ENCODE measurements around the gene KRT73.

Gene KRT73

GRCh38 chr12:52591521-52591920, 26.8 kb downstream of the KRT73 start:
- DNase-seq (ENCODE audit: low read depth, low spot score): no peak
- no peak for TF ChIP-seq CTCF (IDR thresholded peaks at IDR 0.05; ENCODE audit: insufficient read depth, low read length, missing control alignments)
- POLR2A ChIA-PET: no interaction called here
- H3K4me3 ChIP-seq (ENCODE audit: low read depth, low read length): no peak overlapping the region
- CTCF ChIA-PET: interaction anchor here (1.3 to 23.1 kb wide), 3 partner anchors 9 to 390 kb away, joined by 3 to 951 read pairs (median 18); no protein-coding TSS in a partner anchor

- CTCF ChIA-PET: interaction anchor here (1.0 to 23.1 kb wide), 2 partner anchors 218 to 284 kb away, joined by 4 to 951 read pairs; no protein-coding TSS in a partner anchor
- H3K4me3 ChIP-seq (ENCODE audit: low read depth, low read length): no peak overlapping the region
- DNase-seq (ENCODE audit: low read depth, low spot score): no peak
- no peak for TF ChIP-seq CTCF (IDR thresholded peaks at IDR 0.05; ENCODE audit: insufficient read depth, low read length, missing control alignments)
- POLR2A ChIA-PET: no interaction called here
Observed at GRCh38 chr12:52590021-52590420, 28.3 kb downstream of the KRT73 start.

- ChIA-PET POLR2A (no interaction called here), CTCF (interaction anchor here (1.4 to 23.1 kb wide), 3 partner anchors 9 to 287 kb away, joined by 4 to 951 read pairs (median 5); no protein-coding TSS in a partner anchor)
- no peak overlapping the region for H3K4me3 ChIP-seq (ENCODE audit: low read depth, low read length)
- no peak for DNase-seq (ENCODE audit: low read depth, low spot score)
- TF ChIP-seq CTCF (IDR thresholded peaks at IDR 0.05; ENCODE audit: insufficient read depth, low read length, missing control alignments): no peak
Observed at GRCh38 chr12:52587563-52587962, 30.8 kb downstream of the KRT73 start.

- ChIA-PET POLR2A (no interaction called here), CTCF (interaction anchor here (1.0 to 23.1 kb wide), 8 partner anchors 9 to 429 kb away, joined by 3 to 951 read pairs (median 16); partner anchors contain the start of gene KRT74)
- no peak for TF ChIP-seq CTCF (IDR thresholded peaks at IDR 0.05; ENCODE audit: insufficient read depth, low read length, missing control alignments)
- H3K4me3 ChIP-seq (ENCODE audit: low read depth, low read length): no peak overlapping the region
- no peak for DNase-seq (ENCODE audit: low read depth, low spot score)
Observed at GRCh38 chr12:52585946-52586345, 32.4 kb downstream of the KRT73 start.

GRCh38 chr12:52585066-52585465, 33.3 kb downstream of the KRT73 start:
- ChIA-PET POLR2A (no interaction called here), CTCF (interaction anchor here (0.6 to 23.1 kb wide), 10 partner anchors 10 to 428 kb away, joined by 3 to 951 read pairs (median 8); partner anchors contain the start of gene KRT74)
- TF ChIP-seq CTCF (IDR thresholded peaks at IDR 0.05; ENCODE audit: insufficient read depth, low read length, missing control alignments): no peak
- no peak overlapping the region for H3K4me3 ChIP-seq (ENCODE audit: low read depth, low read length)
- no peak for DNase-seq (ENCODE audit: low read depth, low spot score)

DNA sequence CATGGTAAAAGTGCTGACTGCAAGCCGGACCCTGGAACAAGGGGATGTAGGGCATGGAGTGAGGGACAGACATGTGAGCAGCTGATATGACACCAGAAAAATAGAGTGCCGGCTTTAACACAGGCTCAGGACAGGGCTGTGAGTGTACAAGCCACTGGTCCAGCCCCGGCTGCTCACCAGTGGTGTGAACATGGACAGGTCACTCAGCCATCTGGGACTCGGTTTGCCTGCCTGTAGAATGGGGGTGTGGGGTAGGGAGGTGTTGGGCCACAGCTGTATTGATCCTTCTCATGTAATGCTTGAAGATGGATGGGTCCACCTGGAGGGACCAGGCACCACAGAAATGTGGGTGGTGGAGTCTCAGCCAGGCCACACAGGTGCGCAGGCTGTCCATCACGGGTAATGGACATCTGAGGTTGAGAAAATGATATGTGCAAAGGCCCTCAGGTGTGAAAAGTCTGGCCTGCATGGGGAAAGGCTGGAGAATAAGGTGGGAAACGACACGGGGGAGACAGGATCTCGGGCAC, 34.1 kb downstream of the KRT73 start:
- no peak overlapping the region for H3K4me3 ChIP-seq (ENCODE audit: low read depth, low read length)
- ChIA-PET CTCF (interaction anchor here (0.6 to 23.1 kb wide), 17 partner anchors 9 to 428 kb away, joined by 3 to 951 read pairs (median 5); partner anchors contain the start of gene KRT74), POLR2A (interaction anchor here (1.0 kb wide), 1 partner anchor 295 kb away, joined by 3 read pairs; no protein-coding TSS in a partner anchor)
- no peak for DNase-seq (ENCODE audit: low read depth, low spot score)
- no peak for TF ChIP-seq CTCF (IDR thresholded peaks at IDR 0.05; ENCODE audit: insufficient read depth, low read length, missing control alignments)

Data from AG04449 (cell line).